GM12892 (cell line): Measurements from ENCODE around the gene B4GALNT1.
"Not testable (repeated sequence)": the region's sequence is repeated elsewhere in the genome, so short reads cannot be mapped to it uniquely, and the experiment has no call there.

Experiments
- DNase-seq: peaks from one replicate; pipeline ENCODE4 v3.0.0; 2011; ENCODE audit not compliant: insufficient read length
- FAIRE-seq: peaks from 2 replicates; lab custom pipeline; 2011; peaks lifted over from hg19 to GRCh38; lab: Jason Lieb, UNC
- POLR2A ChIP-seq: IDR thresholded peaks from 2 replicates; pipeline ENCODE4 v1.6.1; 2011; ENCODE audit warnings: low read depth, low read length, control low read depth
- POLR2AphosphoS5 ChIP-seq: IDR thresholded peaks from 2 replicates; pipeline ENCODE4 v1.6.1; 2011; ENCODE audit warnings: low read depth, low read length, control low read depth
- TAF1 ChIP-seq: IDR thresholded peaks from 2 replicates; pipeline ENCODE4 v1.6.1; 2011; ENCODE audit warnings: low read depth, mild to moderate bottlenecking, control low read depth, low read length, borderline replicate concordance

The B4GALNT1 gene

GRCh38 chr12:57655541-57656240, 22.7 kb upstream of the B4GALNT1 start:
- TF ChIP-seq TAF1, result no peak
- TF ChIP-seq POLR2A, result no peak
- TF ChIP-seq POLR2AphosphoS5, result no peak
- FAIRE-seq (no peak), DNase-seq (no peak)

GRCh38 chr12:57654042-57654441, 21.0 kb upstream of the B4GALNT1 start:
- TF ChIP-seq POLR2A (no peak), POLR2AphosphoS5 (no peak), TAF1 (no peak)
- FAIRE-seq (no peak), DNase-seq (no peak)

- FAIRE-seq, DNase-seq: not testable (repeated sequence)
Measured at GRCh38 chr12:57646659-57647049, 13.7 kb upstream of the B4GALNT1 start.

- not testable (repeated sequence) for DNase-seq, FAIRE-seq
Measured at GRCh38 chr12:57645990-57646658, 13.1 kb upstream of the B4GALNT1 start.

GRCh38 chr12:57641699-57642442, 8.9 kb upstream of the B4GALNT1 start:
- no peak for FAIRE-seq
- TF ChIP-seq POLR2A (no peak), POLR2AphosphoS5 (no peak), TAF1 (no peak)
- DNase-seq, result no peak

- no peak for TF ChIP-seq POLR2AphosphoS5
- no peak for TF ChIP-seq TAF1
- TF ChIP-seq POLR2A, result no peak
- DNase-seq (no peak), FAIRE-seq (no peak)
Measured at GRCh38 chr12:57640175-57641042, 7.4 kb upstream of the B4GALNT1 start.

GRCh38 chr12:57638096-57638495, 5.1 kb upstream of the B4GALNT1 start:
- no peak for DNase-seq
- no peak for TF ChIP-seq POLR2AphosphoS5
- no peak for FAIRE-seq

GRCh38 chr12:57637364-57637763, 4.4 kb upstream of the B4GALNT1 start:
- DNase-seq (no peak), FAIRE-seq (no peak)
- TF ChIP-seq POLR2AphosphoS5 (no peak), POLR2A (no peak), TAF1 (no peak)

- DNase-seq, FAIRE-seq: not testable (repeated sequence)
Measured at GRCh38 chr12:57636731-57637130, 3.7 kb upstream of the B4GALNT1 start.

GRCh38 chr12:57632073-57632957, 686 bp downstream of the B4GALNT1 start:
- DNase-seq (peak; percentile 16), FAIRE-seq (no peak)
- TF ChIP-seq POLR2A, result no peak
- no peak for TF ChIP-seq POLR2AphosphoS5
- TF ChIP-seq TAF1, result no peak

- no peak for TF ChIP-seq POLR2A
- TF ChIP-seq TAF1, result no peak
- TF ChIP-seq POLR2AphosphoS5, result no peak
- DNase-seq (no peak), FAIRE-seq (no peak)
Measured at GRCh38 chr12:57631566-57632072, 1.4 kb downstream of the B4GALNT1 start.
